DMS 273 treated with DMSO at 0.1 percent for 48 hours (cell line): ENCODE measurements around the gene TPRG1.

ENCODE experiments used
- DNase-seq: peaks from one replicate; lab custom pipeline; 2025; lab: John Stamatoyannopoulos, UW

Gene TPRG1

GRCh38 chr3:189229196-189229828 lies 57.5 kb downstream of the TPRG1 start:
- DNase-seq: no peak

- DNase-seq: no peak
These were observed 61.0 kb downstream of the TPRG1 start for GRCh38 chr3:189232790-189233189.

DNA sequence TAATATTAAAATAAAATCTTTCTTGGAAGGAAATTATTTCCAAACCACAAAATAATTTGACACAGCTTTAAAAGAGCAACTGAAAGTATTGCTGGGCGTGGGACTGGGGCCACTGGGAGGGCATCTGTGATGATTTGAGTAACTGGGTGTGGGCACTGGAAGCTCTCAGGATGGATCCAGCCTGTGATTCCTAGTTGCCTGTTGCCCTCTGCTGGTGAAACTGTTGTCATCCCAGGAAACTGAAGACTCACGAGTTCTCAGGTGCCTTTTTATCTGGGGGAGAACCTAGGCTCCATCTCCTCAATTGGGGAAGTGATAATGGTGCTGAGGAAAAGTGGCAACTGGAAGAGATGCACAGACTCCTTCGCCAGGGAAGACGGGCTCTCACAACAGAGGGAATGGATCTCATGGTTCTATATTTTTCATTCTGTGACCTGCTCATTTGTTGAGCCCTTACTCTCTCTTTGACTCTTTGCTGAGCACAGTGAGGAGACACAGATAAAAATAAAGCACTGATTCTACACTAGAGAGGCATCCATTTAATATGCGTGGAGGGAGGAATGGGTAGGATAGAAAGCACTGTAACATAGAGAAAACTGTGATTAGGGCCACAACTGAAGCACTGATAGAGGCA lies 61.6 kb downstream of the TPRG1 start:
- peak; percentile 53 for DNase-seq

DNA sequence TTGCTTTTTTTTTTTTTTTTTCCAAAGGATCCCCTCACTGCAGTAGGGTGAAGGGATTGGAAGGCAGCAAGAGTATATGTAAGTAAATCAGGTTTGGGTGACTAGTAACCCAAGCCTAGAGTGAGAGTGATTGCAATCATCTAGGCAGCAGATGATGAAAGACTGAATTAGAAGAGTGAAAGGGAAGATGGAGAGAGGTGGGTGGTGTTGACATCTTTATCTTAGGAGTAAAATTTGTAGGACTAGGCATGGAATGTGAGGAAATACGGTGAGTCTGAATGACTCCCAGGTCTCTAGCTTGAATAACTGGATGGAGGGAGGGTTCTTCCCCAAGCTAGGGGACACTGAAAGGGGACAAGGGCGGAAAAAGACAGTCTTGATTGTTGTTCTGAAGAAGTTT lies 63.4 kb downstream of the TPRG1 start:
- no peak for DNase-seq

GRCh38 chr3:189236352-189236751 lies 64.6 kb downstream of the TPRG1 start:
- DNase-seq: no peak

GRCh38 chr3:189237526-189237925 lies 65.8 kb downstream of the TPRG1 start:
- no peak for DNase-seq

- DNase-seq: no peak
These were observed 66.3 kb downstream of the TPRG1 start for GRCh38 chr3:189238071-189238470.

DNA sequence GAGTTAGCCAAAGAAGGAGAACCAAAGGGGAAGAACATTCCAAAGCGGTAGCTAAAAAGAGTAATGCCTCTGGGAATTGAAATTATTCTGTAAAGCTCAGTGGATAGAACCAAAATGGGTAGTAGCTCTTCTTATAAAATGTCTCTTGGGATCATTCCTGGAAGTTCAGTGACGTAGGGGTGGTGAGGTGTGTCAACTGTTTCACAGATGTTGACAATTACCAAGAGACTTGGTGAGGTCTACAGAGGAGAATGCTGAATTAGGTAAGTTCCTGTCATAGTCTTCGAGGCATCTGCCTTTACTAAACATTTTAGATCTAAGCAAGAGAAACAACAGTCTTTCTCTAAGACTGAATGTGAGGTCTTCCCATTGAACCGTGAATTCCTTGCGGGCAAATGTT lies 67.8 kb downstream of the TPRG1 start:
- DNase-seq: no peak

GRCh38 chr3:189249987-189250386 lies 78.2 kb downstream of the TPRG1 start:
- DNase-seq: peak; percentile 57

- no peak for DNase-seq
These were observed 86.5 kb downstream of the TPRG1 start for GRCh38 chr3:189258261-189258660.

GRCh38 chr3:189260556-189261493 lies 89.1 kb downstream of the TPRG1 start:
- DNase-seq: no peak

DNA sequence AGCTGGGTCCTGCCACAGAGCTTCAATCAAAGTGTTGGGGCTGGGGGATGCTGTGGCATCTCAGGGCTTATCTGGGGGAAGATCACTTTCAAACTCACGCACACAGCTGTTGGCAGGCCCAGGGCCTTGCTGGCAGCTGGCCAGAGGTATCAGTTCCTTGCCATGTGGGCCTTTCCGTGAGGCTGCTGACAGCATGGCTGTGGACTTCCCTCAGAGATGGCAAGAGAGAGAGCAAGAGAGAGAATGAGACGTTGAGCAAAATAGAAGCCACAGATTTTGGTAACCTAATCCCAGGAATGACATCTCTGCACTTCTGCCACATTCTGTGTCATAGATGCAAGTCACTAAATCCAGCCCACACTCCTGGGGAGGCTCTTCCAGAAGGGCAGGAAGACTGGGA lies 91.0 kb downstream of the TPRG1 start:
- DNase-seq: peak; percentile 39

DNA sequence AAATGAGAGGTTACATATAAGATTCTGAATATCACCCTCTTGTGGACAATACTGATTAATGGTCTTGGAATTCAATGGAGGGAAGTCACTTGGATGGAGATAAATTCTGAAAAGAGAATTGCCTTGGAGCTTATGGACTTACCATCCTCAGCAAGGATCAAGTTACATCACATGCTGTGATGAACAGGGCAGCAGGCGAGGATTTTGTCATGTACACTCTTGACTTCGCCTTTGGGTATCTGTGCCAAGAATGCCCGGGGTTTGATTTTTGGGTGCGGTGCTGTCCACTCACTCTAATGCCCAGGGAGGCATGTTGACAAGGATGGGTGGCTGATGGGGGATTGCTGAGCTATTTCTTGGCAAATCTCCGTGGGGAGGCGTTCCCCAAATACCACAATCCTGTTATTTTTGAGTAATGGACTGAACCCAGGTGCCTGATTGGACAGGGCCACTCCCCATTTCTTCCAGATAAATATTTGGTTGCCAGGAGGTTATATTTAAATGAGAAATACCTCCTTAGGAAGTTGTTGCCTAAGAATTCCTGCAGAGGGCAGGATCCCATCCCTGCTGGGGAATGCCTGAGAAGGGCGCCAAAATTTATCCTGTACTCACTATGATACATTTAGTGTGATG lies 96.3 kb downstream of the TPRG1 start:
- DNase-seq: no peak

GRCh38 chr3:189269365-189269764 lies 97.6 kb downstream of the TPRG1 start:
- no peak for DNase-seq

DNA sequence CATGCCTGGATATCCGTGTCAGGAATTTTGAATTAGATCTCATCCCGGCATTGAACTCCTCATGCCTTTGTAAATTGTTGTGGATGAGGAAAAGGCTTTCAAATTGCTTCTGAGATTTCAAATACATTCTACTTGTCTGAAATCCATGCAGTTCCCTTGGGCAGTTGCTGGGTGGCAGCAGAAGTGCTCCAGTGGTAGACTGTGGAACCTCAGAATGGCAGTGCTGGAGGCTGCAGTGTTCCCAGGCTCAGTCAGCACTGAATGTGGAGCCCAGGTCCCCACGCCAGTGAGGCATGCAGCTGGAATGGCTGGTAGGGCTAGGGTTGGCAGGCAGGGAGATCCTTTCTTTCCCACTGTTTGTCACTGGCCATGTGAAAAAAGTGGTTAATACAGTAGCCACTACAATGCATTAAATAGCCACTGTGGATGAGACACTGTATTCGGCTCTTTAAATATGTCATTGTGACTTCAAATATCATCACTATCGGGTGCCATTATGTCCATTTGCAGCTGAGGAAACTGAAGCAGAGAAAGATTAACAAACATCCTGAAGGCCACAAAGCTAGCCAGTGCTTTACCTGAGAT lies 98.6 kb downstream of the TPRG1 start:
- DNase-seq: peak; percentile 32

DNA sequence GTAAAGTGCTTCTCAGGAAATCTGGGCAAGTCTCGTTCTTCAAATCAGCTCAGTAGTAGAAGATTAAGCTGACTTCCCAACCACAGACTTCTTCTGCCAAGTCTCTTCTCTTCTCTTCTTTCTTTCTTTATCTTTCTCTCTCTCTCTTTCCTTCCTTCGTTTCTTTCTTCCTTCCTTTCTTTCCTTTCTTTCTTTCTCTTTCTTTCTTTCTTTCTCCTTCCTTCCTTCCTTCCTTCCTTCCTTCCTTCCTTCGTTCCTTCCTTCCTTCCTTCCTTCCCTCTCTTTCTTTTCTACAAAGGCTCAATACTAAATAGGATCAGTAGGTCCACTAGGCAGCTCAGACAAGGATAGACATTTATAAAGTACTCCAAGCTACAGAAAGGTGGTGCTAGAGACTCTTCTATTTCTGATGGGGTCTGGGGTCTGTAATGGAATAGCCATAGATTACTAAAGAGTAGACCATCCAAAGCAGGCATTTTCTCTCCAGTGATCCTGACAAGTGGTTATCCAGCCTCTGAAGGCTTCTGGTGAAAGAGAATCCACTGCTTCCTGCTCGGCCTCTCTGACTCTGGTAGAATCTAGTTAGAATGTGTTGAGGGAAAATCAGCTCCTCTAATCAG lies 100.8 kb downstream of the TPRG1 start:
- DNase-seq: no peak

DNA sequence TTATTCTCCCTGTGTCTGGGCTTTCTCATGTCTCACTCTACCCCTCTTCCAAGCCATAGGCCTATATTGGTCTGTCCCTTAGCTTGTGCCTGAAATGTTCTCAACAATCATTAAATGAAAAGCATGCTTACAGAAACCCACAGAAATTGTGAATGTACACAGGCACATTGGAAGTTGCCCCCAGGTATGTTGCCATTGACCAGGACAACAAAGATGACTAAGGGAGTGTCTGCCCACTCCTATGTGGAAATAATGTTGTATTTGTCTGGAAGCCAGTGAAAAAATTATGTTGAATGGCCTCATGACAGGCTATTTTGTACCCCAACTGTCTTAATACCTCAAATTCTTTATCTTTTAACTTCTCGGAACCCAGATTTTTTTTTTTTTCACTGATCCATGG lies 102.0 kb downstream of the TPRG1 start:
- no peak for DNase-seq

DNA sequence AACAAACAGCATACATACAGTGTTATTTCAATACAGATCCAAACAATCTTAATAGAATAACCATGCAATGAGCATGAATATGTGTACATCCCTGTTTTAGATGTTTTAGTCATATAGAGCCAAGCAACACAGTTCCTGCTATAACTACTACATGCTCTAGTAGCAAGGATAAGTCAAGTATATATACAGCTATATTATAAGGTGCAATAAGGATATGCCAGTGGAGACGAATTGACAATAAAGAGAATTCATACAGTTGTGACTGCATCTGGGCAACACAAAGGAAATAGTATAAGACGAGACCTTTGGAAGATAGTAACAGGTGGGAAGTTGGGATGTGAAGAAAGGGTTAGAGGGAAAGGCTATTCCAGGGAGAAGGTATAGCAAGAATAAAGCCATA lies 103.4 kb downstream of the TPRG1 start:
- DNase-seq: no peak

GRCh38 chr3:189275852-189276251 lies 104.1 kb downstream of the TPRG1 start:
- DNase-seq: no peak

DNA sequence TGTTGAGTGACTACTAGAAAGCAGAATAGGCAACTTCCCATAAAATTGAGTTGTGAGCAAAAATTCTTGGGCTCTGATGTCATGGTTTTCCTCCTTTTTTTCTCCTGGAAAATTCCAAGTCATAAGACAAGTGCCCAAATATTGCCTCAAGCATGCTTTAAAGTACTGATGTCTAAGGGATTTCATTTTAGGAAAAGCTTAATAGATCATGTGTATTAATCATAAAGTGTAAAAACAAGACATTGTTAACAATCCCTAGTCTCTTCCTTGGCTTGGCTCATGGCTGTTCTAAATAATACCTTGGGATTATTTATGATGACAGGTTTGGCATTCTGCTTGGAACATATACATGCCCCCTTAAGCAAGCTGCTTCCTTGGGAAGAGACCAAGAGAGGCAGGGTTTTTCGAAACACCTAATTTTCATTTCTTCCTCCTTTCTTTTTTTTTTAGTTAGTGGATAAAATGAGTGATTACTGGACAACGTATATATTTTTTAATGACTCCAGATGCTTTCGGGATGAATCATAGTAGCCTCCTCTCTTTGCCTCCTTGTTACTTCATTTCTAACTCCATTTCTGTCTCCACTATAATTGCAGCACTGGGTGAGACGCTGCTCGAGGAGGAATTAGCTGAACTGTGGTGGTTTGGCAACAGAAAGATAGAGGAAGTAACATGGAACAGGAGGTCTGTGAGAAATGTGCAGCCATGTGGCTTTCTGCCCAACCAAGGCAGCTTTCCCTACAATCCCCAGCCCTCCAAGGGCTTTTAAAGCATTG lies 104.9 kb downstream of the TPRG1 start:
- no peak for DNase-seq

- DNase-seq: no peak
These were observed 105.9 kb downstream of the TPRG1 start for GRCh38 chr3:189277711-189278110.
